GM18909 (cell line): Measurements from ENCODE around the gene ADGRL1.
"Not testable (repeated sequence)": the region's sequence is repeated elsewhere in the genome, so short reads cannot be mapped to it uniquely, and the experiment has no call there.

Source experiments
- ATAC-seq: cut with Tn5 transposase; IDR thresholded peaks from one replicate; pipeline ENCODE4 v1.9.1; 2021; ENCODE audit warnings: mild to moderate bottlenecking; ENCODE audit not compliant: unreplicated experiment, poor library complexity

ADGRL1 gene

DNA sequence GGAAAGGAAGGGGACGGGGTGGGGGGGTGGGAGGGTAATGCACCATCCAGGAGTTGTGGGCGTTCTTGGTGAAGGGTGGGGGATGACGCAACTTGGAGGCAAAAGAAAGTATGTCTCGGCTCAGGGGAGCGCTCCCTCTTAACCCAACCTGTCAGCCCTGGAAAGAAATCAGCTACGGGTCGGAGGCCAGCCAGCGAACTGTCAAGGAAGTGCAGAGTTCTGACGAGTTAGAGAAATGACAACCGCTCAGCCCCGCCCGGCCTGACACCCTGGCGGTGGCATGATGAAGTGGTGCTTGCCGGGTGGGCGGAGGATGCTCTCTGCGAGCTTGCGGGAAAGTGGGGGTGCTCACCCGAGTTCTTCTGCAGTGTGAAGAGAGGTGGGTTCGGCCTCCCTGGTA is 15.4 kb upstream of the ADGRL1 start:
- ATAC-seq: not testable (repeated sequence)

- ATAC-seq: no peak
These were observed 12.8 kb upstream of the ADGRL1 start for GRCh38 chr19:14218620-14219330.

DNA sequence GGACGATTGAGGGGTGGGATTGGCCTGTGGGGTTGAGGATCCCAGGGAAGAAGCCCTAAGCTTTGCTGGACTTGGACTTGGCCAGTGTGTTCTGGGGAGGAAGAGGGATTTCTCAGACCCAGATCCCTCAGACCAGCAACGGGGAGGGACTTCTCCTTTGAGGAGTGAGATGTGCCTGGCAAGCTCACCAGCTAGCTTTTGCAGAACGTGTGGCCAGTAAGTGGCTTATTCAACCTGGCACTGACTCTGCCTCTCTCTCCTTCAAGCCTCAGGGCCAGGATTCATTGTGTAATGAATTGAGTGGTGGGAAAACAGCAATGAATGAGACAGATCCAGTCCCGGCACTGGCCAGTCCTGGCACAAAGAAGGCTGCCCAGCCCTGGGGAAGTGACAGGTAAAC is 11.9 kb upstream of the ADGRL1 start:
- not testable (repeated sequence) for ATAC-seq

DNA sequence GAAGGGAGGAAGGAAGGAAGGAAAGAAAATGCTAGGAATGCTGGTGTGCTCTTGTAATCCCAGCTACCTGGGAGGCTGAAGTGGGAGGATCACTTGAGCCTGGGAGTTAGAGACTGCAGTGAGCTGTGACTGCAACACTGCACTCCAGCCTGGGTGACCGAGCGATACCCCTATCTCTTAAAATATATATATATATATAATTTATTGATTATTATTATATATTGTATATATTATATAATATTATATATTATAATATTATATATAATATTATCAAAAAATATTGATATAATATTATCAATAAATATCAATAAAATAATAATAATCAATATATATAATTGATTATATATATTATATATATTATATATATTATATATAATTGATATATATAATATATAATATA is 8.6 kb upstream of the ADGRL1 start:
- no peak for ATAC-seq

DNA sequence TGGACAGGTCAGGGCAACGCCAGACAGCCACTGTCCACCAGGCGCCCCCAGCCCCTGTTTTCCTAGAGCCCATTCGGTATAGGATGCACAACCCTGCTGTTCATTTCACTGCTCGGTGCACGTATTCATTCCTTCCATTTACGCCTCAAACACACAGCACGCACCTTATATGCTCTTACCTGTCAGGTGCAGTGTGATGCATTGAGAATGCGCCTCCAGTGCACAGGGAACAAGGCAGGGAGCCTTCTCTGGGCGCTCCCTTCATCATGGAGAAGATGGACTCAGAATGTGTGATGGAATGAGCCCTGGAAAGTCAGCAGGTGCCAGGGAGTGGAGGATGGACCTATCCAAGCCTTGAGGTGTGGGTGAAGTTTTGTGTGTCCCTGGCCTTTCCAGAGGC is 4.2 kb upstream of the ADGRL1 start:
- ATAC-seq: not testable (repeated sequence)

DNA sequence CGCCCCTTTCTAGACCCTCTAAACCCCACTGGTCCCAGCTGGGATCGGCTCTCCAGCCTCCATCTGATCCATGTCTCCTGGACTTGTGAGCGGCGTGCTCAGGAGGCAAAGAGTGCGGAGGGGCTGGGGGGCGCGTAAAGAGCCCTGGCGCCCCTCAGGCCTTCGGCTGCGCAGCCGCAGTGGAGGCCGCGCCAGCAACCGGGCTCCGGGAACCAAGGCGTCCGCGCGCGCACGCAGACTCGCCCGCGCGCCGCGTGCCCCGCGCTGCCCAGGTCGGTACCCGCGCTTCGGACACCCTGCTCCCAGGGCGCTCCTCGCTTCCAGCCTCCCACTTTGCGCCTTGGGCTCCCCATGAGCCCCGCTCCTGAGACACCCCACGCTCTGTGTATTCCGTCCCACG is 3.4 kb upstream of the ADGRL1 start:
- not testable (repeated sequence) for ATAC-seq

GRCh38 chr19:14208496-14208895 is 2.5 kb upstream of the ADGRL1 start:
- ATAC-seq: not testable (repeated sequence)

- not testable (repeated sequence) for ATAC-seq
These were observed 1.8 kb upstream of the ADGRL1 start for GRCh38 chr19:14207796-14208195.

DNA sequence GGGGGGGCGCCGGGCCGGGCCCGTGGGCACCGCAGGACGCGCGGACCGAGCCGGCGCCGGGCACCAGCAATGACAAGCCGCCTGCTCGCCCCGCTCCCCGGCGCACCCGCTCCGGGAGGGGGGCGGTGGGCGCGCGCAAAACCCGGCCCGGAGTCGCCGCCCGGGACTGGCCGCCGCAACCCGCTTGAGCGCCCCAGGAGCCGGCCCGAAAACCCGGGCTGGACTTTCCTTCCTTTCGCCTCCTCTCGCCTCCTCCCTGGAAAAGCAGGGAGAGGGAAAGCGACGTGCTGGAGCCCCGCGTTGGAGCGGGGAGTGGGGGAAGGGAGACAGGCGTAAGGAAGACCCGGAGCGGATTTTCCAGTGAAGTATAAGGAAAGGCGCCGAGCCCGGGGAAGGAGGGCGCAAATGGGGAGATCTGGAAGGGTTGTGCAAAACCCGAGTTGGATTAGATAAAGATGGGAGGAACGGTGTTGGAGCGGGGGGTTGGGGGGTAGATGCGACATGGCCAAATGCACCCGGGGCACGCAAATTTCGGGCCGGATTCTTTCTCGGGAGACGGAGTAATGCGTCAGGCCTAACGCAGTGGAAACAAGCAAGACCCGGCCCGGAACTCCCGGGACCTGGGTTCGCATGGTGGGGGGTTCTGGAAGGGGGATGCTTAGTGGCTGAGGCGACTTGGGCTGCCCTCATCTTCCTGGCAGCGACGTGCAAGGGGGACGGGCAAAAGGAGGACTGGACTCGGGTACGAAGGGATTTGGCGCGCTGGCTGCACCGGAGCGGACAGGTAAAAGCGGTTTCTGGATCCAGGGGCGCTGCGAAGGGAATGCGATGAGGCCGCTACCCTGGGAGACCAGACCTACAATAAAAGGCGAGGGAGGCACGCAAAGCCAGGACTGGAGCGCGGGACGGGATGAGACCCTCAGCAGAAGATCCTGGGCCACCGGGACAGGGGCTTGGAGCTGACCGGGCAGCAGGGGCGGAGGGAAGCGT is 1.1 kb upstream of the ADGRL1 start:
- not testable (repeated sequence) for ATAC-seq

- not testable (repeated sequence) for ATAC-seq
These were observed 339 bp upstream of the ADGRL1 start for GRCh38 chr19:14206308-14206707.

GRCh38 chr19:14204676-14205451 is 1.1 kb downstream of the ADGRL1 start:
- ATAC-seq: not testable (repeated sequence)

GRCh38 chr19:14204219-14204618 is 1.8 kb downstream of the ADGRL1 start:
- not testable (repeated sequence) for ATAC-seq

DNA sequence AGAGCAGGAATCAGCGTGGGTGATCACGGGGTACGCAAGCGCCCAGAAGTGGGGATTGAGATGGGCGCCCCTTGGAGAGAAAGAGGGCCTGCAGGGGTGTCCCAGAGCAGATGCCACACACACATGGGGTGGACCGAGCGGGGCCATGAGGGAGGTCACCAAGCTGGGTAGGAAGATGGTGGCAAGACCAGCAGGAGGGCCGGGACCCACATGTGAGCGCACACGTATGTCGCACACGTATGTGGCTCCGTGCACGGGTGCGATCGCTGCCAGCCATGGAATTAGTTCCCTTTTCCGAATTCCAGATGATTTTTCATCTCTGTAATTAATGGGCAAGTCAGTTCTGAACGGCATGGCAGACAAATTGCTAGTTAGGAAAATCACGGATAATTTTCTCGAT is 2.2 kb downstream of the ADGRL1 start:
- ATAC-seq: not testable (repeated sequence)

DNA sequence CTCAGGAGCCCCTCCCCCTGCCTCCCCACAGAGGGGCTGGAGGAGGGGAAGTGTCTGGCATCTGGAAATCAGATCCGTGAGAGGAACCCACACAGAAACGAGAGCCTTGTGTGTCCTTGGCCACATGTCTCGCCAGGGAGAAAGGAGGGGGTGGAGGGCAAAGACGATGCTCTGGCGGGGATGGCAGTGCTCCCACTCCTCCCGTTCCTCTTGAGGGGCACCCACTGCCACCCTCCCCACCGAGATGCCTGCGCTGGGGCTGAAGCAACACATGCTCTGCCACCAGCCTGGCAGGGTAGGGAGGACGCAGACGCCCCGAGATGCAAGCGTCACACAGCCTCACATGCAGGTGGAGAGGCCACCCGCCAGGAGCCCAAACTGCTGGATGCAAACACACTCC is 2.8 kb downstream of the ADGRL1 start:
- no peak for ATAC-seq

DNA sequence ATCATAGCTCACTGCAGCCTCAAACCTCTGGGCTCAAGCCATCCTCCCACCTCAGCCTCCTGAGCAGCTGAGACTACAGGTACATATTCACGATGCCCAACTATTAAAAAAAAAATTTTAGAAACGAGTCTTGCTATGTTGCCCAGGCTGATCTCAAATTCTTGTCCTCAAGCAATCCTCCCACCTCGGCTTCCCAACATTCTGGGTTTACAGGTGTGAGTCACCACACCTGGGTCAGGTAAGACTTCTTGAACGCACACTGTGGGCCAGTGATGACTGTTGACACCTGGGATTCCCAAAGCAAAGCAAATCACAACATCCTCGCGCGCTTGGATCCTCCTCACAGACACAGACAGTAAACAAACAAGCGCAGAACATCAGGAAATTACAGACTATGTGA is 4.5 kb downstream of the ADGRL1 start:
- not testable (repeated sequence) for ATAC-seq

DNA sequence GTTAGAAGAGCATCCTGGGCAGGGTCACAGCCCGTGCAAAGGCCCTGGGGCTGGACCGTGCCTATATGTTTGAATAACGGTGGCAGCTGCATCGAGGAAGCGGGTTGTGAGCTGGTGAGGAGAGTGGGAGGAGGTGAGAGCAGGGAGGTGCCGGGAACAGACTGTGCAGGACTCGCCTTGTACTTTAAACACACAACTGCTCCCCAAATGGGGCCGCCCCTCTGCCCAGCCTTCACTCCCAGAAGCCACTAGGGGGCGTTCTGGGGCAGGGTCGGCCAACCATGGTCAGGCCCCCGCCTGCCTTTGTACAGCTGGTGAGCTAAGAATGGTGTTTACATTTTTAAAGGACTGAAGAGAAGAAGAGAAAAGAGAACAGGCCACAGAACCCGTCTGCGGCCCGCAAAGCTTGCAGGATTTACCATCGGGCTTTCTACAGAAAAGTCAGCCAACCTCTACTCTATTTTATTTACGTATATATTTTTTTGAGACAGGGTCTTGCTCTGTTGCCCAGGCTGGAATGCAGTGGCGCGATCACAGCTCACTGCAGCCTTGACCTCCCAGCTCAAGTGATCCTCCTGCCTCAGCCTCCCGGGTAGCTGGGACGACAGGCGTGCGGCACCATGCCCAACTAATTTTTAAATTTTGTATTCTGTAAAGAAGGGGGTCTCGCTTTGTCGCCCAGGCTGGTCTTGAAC is 5.7 kb downstream of the ADGRL1 start:
- ATAC-seq: not testable (repeated sequence)

- no peak for ATAC-seq
These were observed 7.3 kb downstream of the ADGRL1 start for GRCh38 chr19:14198384-14199376.

GRCh38 chr19:14197882-14198281 is 8.1 kb downstream of the ADGRL1 start:
- ATAC-seq: no peak

- ATAC-seq: not testable (repeated sequence)
These were observed 8.7 kb downstream of the ADGRL1 start for GRCh38 chr19:14197288-14197687.
